HEK293 (cell line): ENCODE data around the gene WDR74.

Source experiments
- CTCF ChIA-PET: fragments of 350-600 bp; formaldehyde crosslinking; extraction: SDS; loops from one replicate; lab custom pipeline; 2021; ENCODE audit warnings: antibody characterized with exemption; lab: Yijun Ruan, JAX
- POLR2A ChIA-PET: fragments of 300-600 bp; formaldehyde crosslinking; extraction: SDS; loops from one replicate; lab custom pipeline; 2020; ENCODE audit warnings: antibody characterized with exemption, inconsistent platforms; lab: Yijun Ruan, JAX
- H3K27ac ChIP-seq: fragments of 200-500 bp; sonication (Bioruptor generic); 2 replicates; pipeline ENCODE4 v1.5.1; 2014; ENCODE audit warnings: low read depth, low read length, control low read depth, inconsistent platforms; ENCODE audit errors: extremely low read depth
- H3K36me3 ChIP-seq, 2 experiments: fragments of 200-500 bp in 1 of 2; sonication (Bioruptor generic) in 1 of 2; 1 replicate in 1 of 2; 2 replicates in 1 of 2; pipeline ENCODE4 v1.5.1; 2014 to 2017; ENCODE audit warnings: inconsistent platforms in 2 of 2, low read length in 2 of 2; ENCODE audit not compliant: control insufficient read depth in 2 of 2, insufficient read depth in 1 of 2
- H3K4me1 ChIP-seq: fragments of 200-500 bp; sonication (Bioruptor generic); 2 replicates; pipeline ENCODE4 v1.5.1; 2014; ENCODE audit warnings: mild to moderate bottlenecking, low read length, inconsistent platforms; ENCODE audit not compliant: control insufficient read depth, insufficient read depth
- H3K4me3 ChIP-seq: 2 replicates; pipeline ENCODE4 v1.5.1; 2011; ENCODE audit warnings: low read depth, mild to moderate bottlenecking, control low read depth, low read length, moderate library complexity
- H3K9me3 ChIP-seq: fragments of 200-500 bp; sonication (Bioruptor generic); 2 replicates; pipeline ENCODE4 v1.5.1; 2014; ENCODE audit warnings: low read depth, low read length, inconsistent platforms; ENCODE audit not compliant: control insufficient read depth, insufficient read depth
- GFI1B ChIP-seq: fragments of 450-650 bp; formaldehyde crosslinking; IDR thresholded peaks from 2 replicates; pipeline ENCODE4 v1.5.1; 2016; ENCODE audit warnings: missing biosample characterization, missing genetic modification characterization
- KLF10 ChIP-seq: fragments of 450-650 bp; IDR thresholded peaks from 2 replicates; pipeline ENCODE4 v1.5.1; 2018; ENCODE audit warnings: missing biosample characterization, mild to moderate bottlenecking, missing genetic modification characterization
- PRDM10 ChIP-seq: fragments of 450-650 bp; formaldehyde crosslinking; IDR thresholded peaks from 2 replicates; pipeline ENCODE4 v1.5.1; 2016; ENCODE audit warnings: missing biosample characterization, missing genetic modification characterization
- RBAK ChIP-seq: fragments of 450-650 bp; formaldehyde crosslinking; IDR thresholded peaks from 2 replicates; pipeline ENCODE4 v1.5.1; 2016; ENCODE audit warnings: missing biosample characterization, missing genetic modification characterization
- SALL2 ChIP-seq: fragments of 450-650 bp; formaldehyde crosslinking; IDR thresholded peaks from 2 replicates; pipeline ENCODE4 v1.5.0; 2017; ENCODE audit warnings: missing biosample characterization, mild to moderate bottlenecking, missing genetic modification characterization, borderline replicate concordance
- SP3 ChIP-seq: fragments of 450-650 bp; formaldehyde crosslinking; IDR thresholded peaks from 2 replicates; pipeline ENCODE4 v1.5.1; 2016; ENCODE audit warnings: missing biosample characterization, missing genetic modification characterization
- TCF7L2 ChIP-seq: IDR thresholded peaks from 2 replicates; pipeline ENCODE4 v1.6.1; 2011; ENCODE audit warnings: low read depth, mild to moderate bottlenecking, inconsistent platforms, low read length, moderate library complexity, borderline replicate concordance
- ZBTB21 ChIP-seq: fragments of 450-650 bp; formaldehyde crosslinking; IDR thresholded peaks from 2 replicates; pipeline ENCODE4 v1.5.1; 2017; ENCODE audit warnings: missing biosample characterization, missing genetic modification characterization
- ZBTB44 ChIP-seq: fragments of 450-650 bp; IDR thresholded peaks from 2 replicates; pipeline ENCODE4 v1.5.1; 2018; ENCODE audit warnings: missing biosample characterization, mild to moderate bottlenecking, missing genetic modification characterization
- ZBTB48 ChIP-seq: fragments of 450-650 bp; formaldehyde crosslinking; IDR thresholded peaks from 2 replicates; pipeline ENCODE4 v1.5.1; 2016; ENCODE audit warnings: missing biosample characterization, missing genetic modification characterization
- ZBTB8A ChIP-seq: fragments of 450-650 bp; formaldehyde crosslinking; IDR thresholded peaks from 2 replicates; pipeline ENCODE4 v1.5.1; 2016; ENCODE audit warnings: missing biosample characterization, missing genetic modification characterization
- ZFP69B ChIP-seq: fragments of 450-650 bp; formaldehyde crosslinking; IDR thresholded peaks from 2 replicates; pipeline ENCODE4 v1.5.1; 2016; ENCODE audit warnings: missing biosample characterization, missing genetic modification characterization
- ZNF146 ChIP-seq: fragments of 450-650 bp; formaldehyde crosslinking; IDR thresholded peaks from 2 replicates; pipeline ENCODE4 v1.5.1; 2016; ENCODE audit warnings: missing biosample characterization, missing genetic modification characterization
- ZNF202 ChIP-seq: fragments of 450-650 bp; formaldehyde crosslinking; IDR thresholded peaks from 2 replicates; pipeline ENCODE4 v1.5.1; 2016; ENCODE audit warnings: missing biosample characterization, missing genetic modification characterization, borderline replicate concordance
- ZNF324 ChIP-seq: fragments of 450-650 bp; formaldehyde crosslinking; IDR thresholded peaks from 2 replicates; pipeline ENCODE4 v1.5.1; 2016; ENCODE audit warnings: missing biosample characterization, missing genetic modification characterization
- ZNF501 ChIP-seq: fragments of 450-650 bp; formaldehyde crosslinking; IDR thresholded peaks from 2 replicates; pipeline ENCODE4 v1.5.1; 2016; ENCODE audit warnings: missing biosample characterization, missing genetic modification characterization
- ZNF544 ChIP-seq: fragments of 450-650 bp; formaldehyde crosslinking; IDR thresholded peaks from 2 replicates; pipeline ENCODE4 v1.5.0; 2017; ENCODE audit warnings: missing biosample characterization, missing genetic modification characterization
- ZNF561 ChIP-seq: fragments of 450-650 bp; IDR thresholded peaks from 2 replicates; pipeline ENCODE4 v1.5.1; 2018; ENCODE audit warnings: missing biosample characterization, missing genetic modification characterization, borderline replicate concordance
- ZNF596 ChIP-seq: fragments of 450-650 bp; IDR thresholded peaks from 2 replicates; pipeline ENCODE4 v1.5.0; 2018; ENCODE audit warnings: missing biosample characterization, mild to moderate bottlenecking, missing genetic modification characterization, moderate library complexity
- ZNF707 ChIP-seq: fragments of 450-650 bp; formaldehyde crosslinking; IDR thresholded peaks from 2 replicates; pipeline ENCODE4 v1.5.1; 2016; ENCODE audit warnings: missing biosample characterization, missing genetic modification characterization
- ZNF843 ChIP-seq: fragments of 450-650 bp; formaldehyde crosslinking; IDR thresholded peaks from 2 replicates; pipeline ENCODE4 v1.5.1; 2016; ENCODE audit warnings: missing biosample characterization, missing genetic modification characterization
- ZSCAN30 ChIP-seq: fragments of 450-650 bp; IDR thresholded peaks from 2 replicates; pipeline ENCODE4 v1.5.1; 2018; ENCODE audit warnings: missing biosample characterization, mild to moderate bottlenecking, missing genetic modification characterization, moderate library complexity
- ZXDB ChIP-seq: fragments of 450-650 bp; formaldehyde crosslinking; IDR thresholded peaks from 2 replicates; pipeline ENCODE4 v1.5.1; 2016; ENCODE audit warnings: missing biosample characterization, missing genetic modification characterization
- TF ChIP-seq, protein P1 (sequence below): fragments of 450-650 bp; formaldehyde crosslinking; IDR thresholded peaks from 2 replicates; pipeline ENCODE4 v1.5.1; 2017; ENCODE audit warnings: missing biosample characterization, missing genetic modification characterization
- TF ChIP-seq, protein P2 (sequence below): fragments of 450-650 bp; formaldehyde crosslinking; IDR thresholded peaks from 2 replicates; pipeline ENCODE4 v1.5.1; 2016; ENCODE audit warnings: missing biosample characterization, missing genetic modification characterization
- TF ChIP-seq, protein P3 (sequence below): fragments of 450-650 bp; formaldehyde crosslinking; IDR thresholded peaks from 2 replicates; pipeline ENCODE4 v1.5.1; 2016; ENCODE audit warnings: missing biosample characterization, missing genetic modification characterization

WDR74 gene

GRCh38 chr11:62831520-62832335 lies 7.7 kb downstream of the WDR74 start, which contains the start of gene STX5:
Gene STX5 (minus strand): TSS chr11:62832051. CDS start chr11:62831243, 808 bp downstream.
- CTCF ChIA-PET: interaction anchor here (1.5 kb wide), 1 partner anchor 44 kb away, joined by 13 read pairs; the partner anchor contains the start of gene TMEM179B
- H3K4me1 ChIP-seq: peaks cover 2% of the 10 kb centered on the region; the same call in 1 of the 2 replicates
- H3K9me3 ChIP-seq: no peaks in the 10 kb centered on the region
- H3K27ac ChIP-seq: peak within 1 kb of the TSS; percentile 88
- peak within 1 kb of the TSS; percentile 87 for H3K4me3 ChIP-seq
- H3K36me3 ChIP-seq: peaks cover 0 to 61% of the 10 kb centered on the region in 2 experiments; a peak in 2 of 3 replicates
- POLR2A ChIA-PET: interaction anchor here (0.5 to 5.1 kb wide), 42 partner anchors 9 to 407 kb away, joined by 3 to 93 read pairs (median 5); partner anchors contain the start of genes BSCL2, C11orf98, CSKMT and EEF1G
- TF ChIP-seq, protein P1, sequence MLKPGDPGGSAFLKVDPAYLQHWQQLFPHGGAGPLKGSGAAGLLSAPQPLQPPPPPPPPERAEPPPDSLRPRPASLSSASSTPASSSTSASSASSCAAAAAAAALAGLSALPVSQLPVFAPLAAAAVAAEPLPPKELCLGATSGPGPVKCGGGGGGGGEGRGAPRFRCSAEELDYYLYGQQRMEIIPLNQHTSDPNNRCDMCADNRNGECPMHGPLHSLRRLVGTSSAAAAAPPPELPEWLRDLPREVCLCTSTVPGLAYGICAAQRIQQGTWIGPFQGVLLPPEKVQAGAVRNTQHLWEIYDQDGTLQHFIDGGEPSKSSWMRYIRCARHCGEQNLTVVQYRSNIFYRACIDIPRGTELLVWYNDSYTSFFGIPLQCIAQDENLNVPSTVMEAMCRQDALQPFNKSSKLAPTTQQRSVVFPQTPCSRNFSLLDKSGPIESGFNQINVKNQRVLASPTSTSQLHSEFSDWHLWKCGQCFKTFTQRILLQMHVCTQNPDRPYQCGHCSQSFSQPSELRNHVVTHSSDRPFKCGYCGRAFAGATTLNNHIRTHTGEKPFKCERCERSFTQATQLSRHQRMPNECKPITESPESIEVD (tag by site-specific recombination): no peak
- TF ChIP-seq ZNF324 (tag by site-specific recombination) (peak; percentile 10; the same call in 1 of the 2 replicates), SP3 (tag by site-specific recombination) (peak; percentile 88), TCF7L2 (no peak), ZBTB8A (tag by site-specific recombination) (peak; percentile 58; the same call in 1 of the 2 replicates), ZNF544 (tag by site-specific recombination) (no peak), ZNF596 (tag by site-specific recombination) (no peak), ZBTB44 (tag by site-specific recombination) (no peak), GFI1B (tag by site-specific recombination) (no peak), ZNF843 (tag by site-specific recombination) (0 out of 2 replicates have a peak, but pooled peaks have one; percentile 5), ZNF561 (tag by site-specific recombination) (0 out of 2 replicates have a peak, but pooled peaks have one; percentile 80), ZXDB (tag by site-specific recombination) (peak; percentile 95), ZNF501 (tag by site-specific recombination) (peak; percentile 50; the same call in 1 of the 2 replicates), KLF10 (peak; percentile 78; the same call in 1 of the 2 replicates), ZSCAN30 (tag by site-specific recombination) (no peak), RBAK (tag by site-specific recombination) (no peak), ZBTB21 (peak; percentile 59; the same call in 1 of the 2 replicates), ZFP69B (tag by site-specific recombination) (no peak), ZNF202 (tag by site-specific recombination) (no peak), ZNF707 (tag by site-specific recombination) (no peak), SALL2 (no peak), ZNF146 (tag by site-specific recombination) (no peak), ZBTB48 (tag by site-specific recombination) (peak; percentile 89; the same call in 1 of the 2 replicates), PRDM10 (peak; percentile 88)
- TF ChIP-seq, protein P2, sequence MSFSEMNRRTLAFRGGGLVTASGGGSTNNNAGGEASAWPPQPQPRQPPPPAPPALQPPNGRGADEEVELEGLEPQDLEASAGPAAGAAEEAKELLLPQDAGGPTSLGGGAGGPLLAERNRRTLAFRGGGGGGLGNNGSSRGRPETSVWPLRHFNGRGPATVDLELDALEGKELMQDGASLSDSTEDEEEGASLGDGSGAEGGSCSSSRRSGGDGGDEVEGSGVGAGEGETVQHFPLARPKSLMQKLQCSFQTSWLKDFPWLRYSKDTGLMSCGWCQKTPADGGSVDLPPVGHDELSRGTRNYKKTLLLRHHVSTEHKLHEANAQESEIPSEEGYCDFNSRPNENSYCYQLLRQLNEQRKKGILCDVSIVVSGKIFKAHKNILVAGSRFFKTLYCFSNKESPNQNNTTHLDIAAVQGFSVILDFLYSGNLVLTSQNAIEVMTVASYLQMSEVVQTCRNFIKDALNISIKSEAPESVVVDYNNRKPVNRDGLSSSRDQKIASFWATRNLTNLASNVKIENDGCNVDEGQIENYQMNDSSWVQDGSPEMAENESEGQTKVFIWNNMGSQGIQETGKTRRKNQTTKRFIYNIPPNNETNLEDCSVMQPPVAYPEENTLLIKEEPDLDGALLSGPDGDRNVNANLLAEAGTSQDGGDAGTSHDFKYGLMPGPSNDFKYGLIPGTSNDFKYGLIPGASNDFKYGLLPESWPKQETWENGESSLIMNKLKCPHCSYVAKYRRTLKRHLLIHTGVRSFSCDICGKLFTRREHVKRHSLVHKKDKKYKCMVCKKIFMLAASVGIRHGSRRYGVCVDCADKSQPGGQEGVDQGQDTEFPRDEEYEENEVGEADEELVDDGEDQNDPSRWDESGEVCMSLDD (tag by site-specific recombination): no peak
- TF ChIP-seq, protein P3, sequence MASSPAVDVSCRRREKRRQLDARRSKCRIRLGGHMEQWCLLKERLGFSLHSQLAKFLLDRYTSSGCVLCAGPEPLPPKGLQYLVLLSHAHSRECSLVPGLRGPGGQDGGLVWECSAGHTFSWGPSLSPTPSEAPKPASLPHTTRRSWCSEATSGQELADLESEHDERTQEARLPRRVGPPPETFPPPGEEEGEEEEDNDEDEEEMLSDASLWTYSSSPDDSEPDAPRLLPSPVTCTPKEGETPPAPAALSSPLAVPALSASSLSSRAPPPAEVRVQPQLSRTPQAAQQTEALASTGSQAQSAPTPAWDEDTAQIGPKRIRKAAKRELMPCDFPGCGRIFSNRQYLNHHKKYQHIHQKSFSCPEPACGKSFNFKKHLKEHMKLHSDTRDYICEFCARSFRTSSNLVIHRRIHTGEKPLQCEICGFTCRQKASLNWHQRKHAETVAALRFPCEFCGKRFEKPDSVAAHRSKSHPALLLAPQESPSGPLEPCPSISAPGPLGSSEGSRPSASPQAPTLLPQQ (tag by site-specific recombination): 0 out of 2 replicates have a peak, but pooled peaks have one; percentile 79
